DMS 273 (cell line): Measurements from ENCODE around the gene FRK.

ENCODE experiments used
- DNase-seq: peaks from one replicate; lab custom pipeline; 2025; ENCODE audit not compliant: unreplicated experiment; lab: John Stamatoyannopoulos, UW

The FRK gene

GRCh38 chr6:116036075-116036773 is 24.5 kb downstream of the FRK start:
- DNase-seq = no peak

- no peak for DNase-seq
These were observed 25.1 kb downstream of the FRK start for GRCh38 chr6:116035616-116036015.

GRCh38 chr6:116034327-116034726 is 26.4 kb downstream of the FRK start:
- no peak for DNase-seq

- DNase-seq = no peak
These were observed 26.9 kb downstream of the FRK start for GRCh38 chr6:116033687-116034303.

- no peak for DNase-seq
These were observed 29.9 kb downstream of the FRK start for GRCh38 chr6:116030770-116031169.

GRCh38 chr6:116029535-116029934 is 31.2 kb downstream of the FRK start:
- DNase-seq = no peak

GRCh38 chr6:116028233-116028632 is 32.5 kb downstream of the FRK start:
- no peak for DNase-seq

- no peak for DNase-seq
These were observed 32.9 kb downstream of the FRK start for GRCh38 chr6:116027801-116028200.

GRCh38 chr6:116025405-116025804 is 35.3 kb downstream of the FRK start:
- DNase-seq = no peak

- DNase-seq = no peak
These were observed 37.7 kb downstream of the FRK start for GRCh38 chr6:116022841-116023445.

- no peak for DNase-seq
These were observed 40.0 kb downstream of the FRK start for GRCh38 chr6:116020738-116021137.

- DNase-seq = no peak
These were observed 41.3 kb downstream of the FRK start for GRCh38 chr6:116019428-116019827.

GRCh38 chr6:116018976-116019375 is 41.7 kb downstream of the FRK start:
- DNase-seq = no peak

GRCh38 chr6:116017546-116018295 is 43.0 kb downstream of the FRK start:
- peak; percentile 16 for DNase-seq

- DNase-seq = peak; percentile 11
These were observed 43.7 kb downstream of the FRK start for GRCh38 chr6:116016846-116017545.

GRCh38 chr6:116015983-116016382 is 44.7 kb downstream of the FRK start:
- DNase-seq = no peak

- no peak for DNase-seq
These were observed 45.1 kb downstream of the FRK start for GRCh38 chr6:116015561-116015960.

GRCh38 chr6:116012951-116013350 is 47.7 kb downstream of the FRK start:
- no peak for DNase-seq

GRCh38 chr6:116012471-116012949 is 48.2 kb downstream of the FRK start:
- no peak for DNase-seq

- DNase-seq = no peak
These were observed 49.2 kb downstream of the FRK start for GRCh38 chr6:116011520-116011919.
